ENCODE results near the gene TSPAN4. TPM values are rescaled to one million over a fixed set of nuclear protein-coding genes. Genes with fewer than 3 reads are reported as not detected.

TSPAN4 gene
- total and polyA plus RNA-seq, 10 of the 15 experiments (the other 5 are each of a cell fraction or from before 2014, with no cell fraction given), result 0.37 to 14.0 (median 8.5) TPM; not detected in 1

GRCh38 chr11:842370-843002 lies at the start of gene TSPAN4, which contains the start of gene POLR2L (continued):
- TF ChIP-seq PRDM15 (CRISPR knock-in tag; IDR thresholded peaks at IDR 0.05) (no peak), PBX3 (IDR thresholded peaks at IDR 0.05; ENCODE audit: insufficient replicate concordance, low read depth, low read length) (peak; percentile 96), E4F1 (IDR thresholded peaks at IDR 0.05; ENCODE audit: borderline replicate concordance, partially characterized antibody) (peak; percentile 96), STAT1 (conservative IDR thresholded peaks at IDR 0.05) (peak; percentile 100), SRF (IDR thresholded peaks at IDR 0.05; ENCODE audit: low read depth in 2 of 2, low read length in 2 of 2) (no peak), SUZ12 (IDR thresholded peaks at IDR 0.05; ENCODE audit: unreplicated experiment) (no peak), MTA2 (IDR thresholded peaks at IDR 0.05; ENCODE audit: low read depth) (no peak), ESRRA (IDR thresholded peaks at IDR 0.05; ENCODE audit: low read length) (no peak), CHD4 (IDR thresholded peaks at IDR 0.05) (no peak), EGR1 (IDR thresholded peaks at IDR 0.05; ENCODE audit: borderline replicate concordance in 1 of 2, low read depth in 2 of 2, low read length in 2 of 2) (peak in 1 of 2 experiments; percentile 84; a peak in 2 of 3 replicates), ZNF274 (IDR thresholded peaks at IDR 0.05; ENCODE audit: insufficient read depth, insufficient read length) (no peak), RFX5 (IDR thresholded peaks at IDR 0.05; ENCODE audit: low read depth, low read length) (no peak), ZBTB11 (CRISPR knock-in tag; IDR thresholded peaks at IDR 0.05) (no peak), MLLT1 (IDR thresholded peaks at IDR 0.05) (no peak), MYC (IDR thresholded peaks at IDR 0.05; ENCODE audit: insufficient read depth, insufficient read length, insufficient replicate concordance, low read length, severe bottlenecking) (no peak), TCF12 (IDR thresholded peaks at IDR 0.05; ENCODE audit: low read depth, low read length) (peak; percentile 65; the same call in 1 of the 2 replicates), RAD51 (IDR thresholded peaks at IDR 0.05) (no peak)
